ENCODE measurements around the gene KYNU. TPM values are rescaled to one million over a fixed set of nuclear protein-coding genes. Genes with fewer than 3 reads are reported as not detected.

KYNU gene
- total and polyA plus RNA-seq, 2 of the 13 experiments (the other 11 are each of a cell fraction or from before 2014, with no cell fraction given), result 21.9 to 68.6 TPM

DNA sequence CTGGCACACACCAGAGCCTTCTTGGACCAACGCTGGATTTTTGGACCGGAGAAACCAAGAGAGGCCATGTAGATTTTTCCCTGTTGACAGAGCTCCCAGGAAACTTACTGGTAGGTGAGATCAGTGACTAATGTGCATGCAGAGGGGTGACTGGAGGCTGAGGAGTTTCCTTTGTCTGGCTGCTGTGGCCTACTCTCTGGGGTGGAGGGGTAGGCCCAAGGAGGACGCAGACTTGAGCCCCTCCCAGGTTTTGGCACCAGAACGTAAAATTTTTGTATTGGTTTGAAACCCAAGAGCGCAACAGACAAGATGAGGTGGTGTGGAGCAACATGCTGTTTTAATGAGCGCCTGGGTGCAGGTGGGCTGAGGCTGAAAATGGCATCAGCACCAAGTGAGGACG, 59.2 kb downstream of the KYNU start:
- Histone ChIP-seq H3K4me1 (ENCODE audit: insufficient read depth, low read length) (peaks cover 16% of the 10 kb centered on the region), H3K9me3 (ENCODE audit: low read length) (no peaks in the 10 kb centered on the region), H2AFZ (ENCODE audit: low read length) (no peak overlapping the region), H3K4me3 (replicated peaks in 1 of 3; ENCODE audit: insufficient read depth in 1 of 3, low read depth in 2 of 3, low read length in 3 of 3) (no peak overlapping the region), H3K79me2 (ENCODE audit: insufficient read depth, low read length) (no peaks in the 10 kb centered on the region), H3K4me2 (ENCODE audit: low read depth, low read length) (no peak overlapping the region), H3K27ac (ENCODE audit: extremely low read length, insufficient read depth, low read length) (no peak overlapping the region), H3K9ac (ENCODE audit: insufficient read depth, low read depth, low read length) (no peak overlapping the region), H3K36me3 (replicated peaks in 1 of 2; ENCODE audit: control insufficient read depth in 1 of 2, insufficient read depth in 2 of 2, low read length in 2 of 2) (peaks cover 0 to 13% of the 10 kb centered on the region in 2 experiments; a peak in 1 of 5 replicates), H4K20me1 (ENCODE audit: insufficient read depth, low read length) (no peaks in the 10 kb centered on the region), H3K27me3 (ENCODE audit: control insufficient read depth in 1 of 2, insufficient read depth in 2 of 2, low read length in 2 of 2) (no peaks in the 10 kb centered on the region)
- intact Hi-C loops (cut with micrococcal nuclease; ENCODE audit: unreplicated experiment), result no loop called here
- WGBS (ENCODE audit: low lambda C conversion rate), result 88% methylated on average over 7 of the region's 7 CpGs
- DNase-seq (ENCODE audit: low spot score), result no peak
- FAIRE-seq, result no peak
- no TSS peak for BruUV-seq (replicated peaks)
- ATAC-seq, result peak; percentile 28; the same call in 1 of the 3 replicates
- in situ Hi-C loops (cut with HindIII; ENCODE audit: extremely low pct_ligation_motif_present, low pct_unique_long_range_greater_than_20kb), result no loop called here
- CTCF ChIA-PET (ENCODE audit: low intra/inter-chr PET ratio, low total read pairs), result no interaction called here
- POLR2A ChIA-PET, result no interaction called here
- TF ChIP-seq NR2C2 (CRISPR knock-in tag; IDR thresholded peaks at IDR 0.05; ENCODE audit: borderline replicate concordance) (no peak), MZF1 (CRISPR knock-in tag; IDR thresholded peaks at IDR 0.05; ENCODE audit: borderline replicate concordance) (no peak), ZNF768 (CRISPR knock-in tag; IDR thresholded peaks at IDR 0.05) (no peak), ZNF576 (CRISPR knock-in tag; IDR thresholded peaks at IDR 0.05) (no peak), REPIN1 (CRISPR knock-in tag; IDR thresholded peaks at IDR 0.05; ENCODE audit: borderline replicate concordance, low read depth) (no peak), ZSCAN31 (CRISPR knock-in tag; IDR thresholded peaks at IDR 0.05; ENCODE audit: low read depth) (no peak), BCL6 (CRISPR knock-in tag; IDR thresholded peaks at IDR 0.05) (no peak), DBP (CRISPR knock-in tag; IDR thresholded peaks at IDR 0.05; ENCODE audit: not compliant biosample characterization) (no peak), HCFC1 (IDR thresholded peaks at IDR 0.05; ENCODE audit: low read depth, low read length) (no peak), ZNF713 (CRISPR knock-in tag; IDR thresholded peaks at IDR 0.05) (no peak), PHF8 (CRISPR knock-in tag; IDR thresholded peaks at IDR 0.05) (no peak), RNF2 (conservative IDR thresholded peaks at IDR 0.05; ENCODE audit: low read depth) (no peak), ZNF776 (CRISPR knock-in tag; IDR thresholded peaks at IDR 0.05) (no peak), ZSCAN12 (CRISPR knock-in tag; IDR thresholded peaks at IDR 0.05) (no peak), ZNF317 (CRISPR knock-in tag; IDR thresholded peaks at IDR 0.05) (no peak), RFXANK (CRISPR knock-in tag; IDR thresholded peaks at IDR 0.05) (no peak)
- TF ChIP-seq, protein P1, sequence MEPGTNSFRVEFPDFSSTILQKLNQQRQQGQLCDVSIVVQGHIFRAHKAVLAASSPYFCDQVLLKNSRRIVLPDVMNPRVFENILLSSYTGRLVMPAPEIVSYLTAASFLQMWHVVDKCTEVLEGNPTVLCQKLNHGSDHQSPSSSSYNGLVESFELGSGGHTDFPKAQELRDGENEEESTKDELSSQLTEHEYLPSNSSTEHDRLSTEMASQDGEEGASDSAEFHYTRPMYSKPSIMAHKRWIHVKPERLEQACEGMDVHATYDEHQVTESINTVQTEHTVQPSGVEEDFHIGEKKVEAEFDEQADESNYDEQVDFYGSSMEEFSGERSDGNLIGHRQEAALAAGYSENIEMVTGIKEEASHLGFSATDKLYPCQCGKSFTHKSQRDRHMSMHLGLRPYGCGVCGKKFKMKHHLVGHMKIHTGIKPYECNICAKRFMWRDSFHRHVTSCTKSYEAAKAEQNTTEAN (CRISPR knock-in tag; conservative IDR thresholded peaks at IDR 0.05), result no peak
- TF ChIP-seq, protein P2, sequence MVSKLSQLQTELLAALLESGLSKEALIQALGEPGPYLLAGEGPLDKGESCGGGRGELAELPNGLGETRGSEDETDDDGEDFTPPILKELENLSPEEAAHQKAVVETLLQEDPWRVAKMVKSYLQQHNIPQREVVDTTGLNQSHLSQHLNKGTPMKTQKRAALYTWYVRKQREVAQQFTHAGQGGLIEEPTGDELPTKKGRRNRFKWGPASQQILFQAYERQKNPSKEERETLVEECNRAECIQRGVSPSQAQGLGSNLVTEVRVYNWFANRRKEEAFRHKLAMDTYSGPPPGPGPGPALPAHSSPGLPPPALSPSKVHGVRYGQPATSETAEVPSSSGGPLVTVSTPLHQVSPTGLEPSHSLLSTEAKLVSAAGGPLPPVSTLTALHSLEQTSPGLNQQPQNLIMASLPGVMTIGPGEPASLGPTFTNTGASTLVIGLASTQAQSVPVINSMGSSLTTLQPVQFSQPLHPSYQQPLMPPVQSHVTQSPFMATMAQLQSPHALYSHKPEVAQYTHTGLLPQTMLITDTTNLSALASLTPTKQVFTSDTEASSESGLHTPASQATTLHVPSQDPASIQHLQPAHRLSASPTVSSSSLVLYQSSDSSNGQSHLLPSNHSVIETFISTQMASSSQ (IDR thresholded peaks at IDR 0.05; ENCODE audit: low read depth), result no peak
- TF ChIP-seq, protein P2 (CRISPR knock-in tag; IDR thresholded peaks at IDR 0.05; ENCODE audit: borderline replicate concordance), result no peak
- TF ChIP-seq, protein P3, sequence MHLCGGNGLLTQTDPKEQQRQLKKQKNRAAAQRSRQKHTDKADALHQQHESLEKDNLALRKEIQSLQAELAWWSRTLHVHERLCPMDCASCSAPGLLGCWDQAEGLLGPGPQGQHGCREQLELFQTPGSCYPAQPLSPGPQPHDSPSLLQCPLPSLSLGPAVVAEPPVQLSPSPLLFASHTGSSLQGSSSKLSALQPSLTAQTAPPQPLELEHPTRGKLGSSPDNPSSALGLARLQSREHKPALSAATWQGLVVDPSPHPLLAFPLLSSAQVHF (CRISPR knock-in tag; IDR thresholded peaks at IDR 0.05), result no peak

Data from HepG2 (cell line).